SW480 (cell line): Measurements from ENCODE around the gene GDF9.

Experiments
- DNase-seq: peaks from one replicate; pipeline ENCODE4 v3.0.0-alpha.2; 2016; ENCODE audit warnings: low spot score

The GDF9 gene, protein sequence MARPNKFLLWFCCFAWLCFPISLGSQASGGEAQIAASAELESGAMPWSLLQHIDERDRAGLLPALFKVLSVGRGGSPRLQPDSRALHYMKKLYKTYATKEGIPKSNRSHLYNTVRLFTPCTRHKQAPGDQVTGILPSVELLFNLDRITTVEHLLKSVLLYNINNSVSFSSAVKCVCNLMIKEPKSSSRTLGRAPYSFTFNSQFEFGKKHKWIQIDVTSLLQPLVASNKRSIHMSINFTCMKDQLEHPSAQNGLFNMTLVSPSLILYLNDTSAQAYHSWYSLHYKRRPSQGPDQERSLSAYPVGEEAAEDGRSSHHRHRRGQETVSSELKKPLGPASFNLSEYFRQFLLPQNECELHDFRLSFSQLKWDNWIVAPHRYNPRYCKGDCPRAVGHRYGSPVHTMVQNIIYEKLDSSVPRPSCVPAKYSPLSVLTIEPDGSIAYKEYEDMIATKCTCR

DNA sequence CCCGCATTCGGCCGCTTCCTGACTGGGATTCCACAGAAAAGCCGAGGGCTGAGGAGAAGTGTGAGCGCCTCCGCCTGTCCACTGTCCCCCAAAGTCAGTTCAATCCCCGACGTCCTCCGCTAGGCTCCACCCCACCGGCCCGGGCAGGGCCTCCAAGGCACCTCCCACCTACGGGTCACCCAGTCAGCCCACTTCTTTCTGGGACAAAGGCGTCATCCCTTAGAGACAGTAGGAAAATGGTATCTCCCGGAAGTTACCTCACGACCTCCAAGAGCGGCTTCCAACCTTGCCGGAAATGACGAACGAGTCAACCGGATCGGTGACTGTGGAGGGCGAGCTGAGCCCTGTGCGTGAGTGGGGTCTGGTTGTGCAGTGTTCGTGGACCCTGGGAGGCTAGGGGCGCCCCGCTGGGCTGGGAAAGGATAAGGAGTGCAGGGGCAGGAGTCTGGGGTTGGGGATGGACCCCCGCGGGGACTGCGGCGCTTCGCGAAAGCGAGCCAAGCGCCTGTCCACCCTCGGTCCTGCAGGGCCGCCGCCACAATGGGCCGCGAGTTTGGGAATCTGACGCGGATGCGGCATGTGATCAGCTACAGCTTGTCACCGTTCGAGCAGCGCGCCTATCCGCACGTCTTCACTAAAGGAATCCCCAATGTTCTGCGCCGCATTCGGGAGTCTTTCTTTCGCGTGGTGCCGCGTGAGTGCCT is at the start of gene GDF9, which contains the start of gene UQCRQ:
Gene GDF9, minus strand, starts transcription at position 128 of the 704 bp plus-strand sequence. CDS start 1,936 bp downstream, outside the sequence.
Gene UQCRQ, plus strand, starts transcription at position 301 of the 704 bp plus-strand sequence. Its CDS starts 240 bp downstream, at position 541.
- DNase-seq, result peak; percentile 100

DNA sequence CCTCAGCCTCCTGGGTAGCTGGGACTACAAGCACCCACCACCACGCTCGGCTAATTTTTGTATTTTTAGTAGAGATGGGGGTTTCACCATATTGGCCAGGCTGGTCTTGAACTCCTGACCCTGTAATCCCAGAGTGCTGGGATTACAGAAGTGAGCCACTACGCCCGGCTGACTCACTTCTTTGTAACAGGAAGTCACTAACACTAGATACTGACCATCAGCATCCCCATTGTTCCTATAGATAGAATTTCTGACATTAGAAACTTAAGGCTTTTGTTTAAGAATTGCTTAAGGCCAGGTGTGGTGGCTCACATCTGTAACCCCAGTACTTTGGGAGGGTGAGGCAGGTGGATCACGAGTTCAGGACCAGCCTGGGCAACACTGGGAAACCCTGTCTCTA is 49.4 kb upstream of the GDF9 start:
- no peak for DNase-seq

DNA sequence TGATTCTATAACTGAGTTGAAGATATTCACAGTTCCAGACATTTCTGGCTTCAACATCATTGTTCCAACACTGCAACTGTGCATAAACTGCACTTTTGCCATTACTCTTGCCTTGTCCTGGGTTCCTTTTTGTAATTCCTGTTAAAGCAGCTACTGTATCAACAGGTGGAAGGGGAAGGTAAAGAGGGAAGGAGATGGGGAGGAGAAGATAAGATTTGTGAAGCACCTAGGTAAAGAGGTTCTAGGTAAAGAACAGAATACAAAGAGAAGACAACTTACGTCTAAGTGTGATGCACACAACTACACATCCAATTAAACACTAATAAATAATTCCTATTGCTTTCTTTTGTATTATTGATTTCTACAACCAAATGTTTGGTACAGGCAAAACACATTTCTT is 43.4 kb upstream of the GDF9 start:
- DNase-seq, result no peak

DNA sequence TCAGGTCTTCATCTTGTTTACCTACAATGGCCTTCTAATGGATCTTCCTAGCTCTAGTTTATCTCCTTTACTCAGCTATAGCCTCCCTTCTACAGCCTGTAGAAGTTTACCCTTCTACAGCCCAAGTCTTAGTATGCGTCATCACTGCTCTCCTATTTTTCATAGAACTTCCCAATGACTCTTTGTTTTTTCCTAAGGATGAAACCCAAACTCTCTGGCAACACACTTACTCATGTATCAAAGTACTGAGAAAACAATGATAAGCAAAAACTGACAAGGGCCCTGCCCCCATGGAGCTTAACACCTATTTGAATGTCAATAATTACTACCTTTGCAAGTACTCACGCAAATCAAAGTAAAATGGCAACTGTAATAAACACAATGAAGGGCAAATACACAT is 40.9 kb upstream of the GDF9 start:
- no peak for DNase-seq

DNA sequence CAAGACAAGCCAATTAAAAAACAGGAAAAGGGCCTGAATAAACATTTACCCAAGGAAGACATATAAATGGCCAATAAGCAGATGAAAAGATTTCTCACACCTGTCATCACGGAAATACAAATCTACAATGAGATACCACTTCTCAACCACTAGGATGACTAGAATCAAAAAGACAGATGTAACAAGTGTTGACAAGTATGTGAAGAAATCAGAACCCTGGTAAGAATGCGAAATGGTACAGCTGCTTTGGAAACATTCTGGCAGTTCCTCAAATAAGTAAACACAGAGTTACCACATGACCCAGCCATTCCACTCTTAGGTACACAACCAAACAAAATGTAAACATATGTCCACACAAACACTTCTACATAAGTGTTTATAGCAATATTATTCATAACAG is 39.7 kb upstream of the GDF9 start:
- no peak for DNase-seq

DNA sequence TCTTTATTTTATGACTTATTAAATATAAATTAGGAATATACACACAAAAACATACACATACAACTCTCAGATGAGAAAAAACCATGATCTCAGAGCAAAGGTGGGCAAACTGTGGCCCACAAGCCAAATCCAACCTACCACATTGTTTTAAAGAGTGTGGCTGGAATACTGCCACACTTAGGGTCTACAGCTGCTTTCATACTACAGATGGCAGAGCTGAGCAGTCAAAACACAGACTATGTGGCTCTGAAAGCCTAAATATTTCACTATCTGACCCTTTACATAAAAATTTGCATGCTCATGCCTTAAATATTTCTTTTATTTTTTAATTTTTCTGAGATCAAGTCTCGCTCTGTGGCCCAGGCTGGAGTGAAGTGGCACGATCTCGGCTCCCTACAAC is 35.5 kb upstream of the GDF9 start:
- no peak for DNase-seq

DNA sequence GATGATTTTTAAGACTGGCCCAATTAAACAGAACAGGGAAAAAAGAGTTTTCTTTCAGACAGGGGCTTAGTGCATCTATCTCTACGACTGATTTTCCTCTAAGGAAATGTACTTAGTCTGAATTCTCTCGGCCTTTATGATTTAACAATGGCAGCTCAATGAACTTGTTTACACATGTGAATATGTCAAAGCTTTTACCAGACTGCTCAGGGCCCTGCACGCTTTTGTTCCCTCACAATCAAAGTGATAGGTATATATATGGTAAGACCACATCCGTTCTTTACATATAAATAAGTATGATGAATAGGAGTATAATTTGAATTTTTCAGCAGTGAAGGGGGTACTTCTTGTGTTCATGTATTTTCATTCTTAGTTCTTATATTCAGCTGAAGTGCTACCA is 34.8 kb upstream of the GDF9 start:
- DNase-seq, result no peak

DNA sequence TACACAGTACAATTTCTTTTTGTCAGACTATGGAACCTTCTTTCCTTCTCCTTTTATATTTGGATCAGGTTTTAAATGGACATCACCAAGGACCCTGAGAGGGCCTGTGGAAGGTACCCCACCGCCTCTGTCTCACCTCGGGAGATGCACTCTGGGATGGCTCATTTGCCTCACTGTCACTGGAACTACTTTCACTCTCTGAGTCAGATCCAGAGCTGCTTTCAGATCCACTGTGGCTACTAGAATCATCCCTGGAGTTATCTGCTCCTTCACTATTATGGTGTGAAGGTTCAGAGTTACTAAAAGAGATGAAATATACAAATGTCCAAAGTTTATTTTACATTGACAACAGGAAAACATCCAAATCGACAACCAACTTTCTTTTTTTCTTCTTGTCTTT is 31.8 kb upstream of the GDF9 start:
- no peak for DNase-seq

DNA sequence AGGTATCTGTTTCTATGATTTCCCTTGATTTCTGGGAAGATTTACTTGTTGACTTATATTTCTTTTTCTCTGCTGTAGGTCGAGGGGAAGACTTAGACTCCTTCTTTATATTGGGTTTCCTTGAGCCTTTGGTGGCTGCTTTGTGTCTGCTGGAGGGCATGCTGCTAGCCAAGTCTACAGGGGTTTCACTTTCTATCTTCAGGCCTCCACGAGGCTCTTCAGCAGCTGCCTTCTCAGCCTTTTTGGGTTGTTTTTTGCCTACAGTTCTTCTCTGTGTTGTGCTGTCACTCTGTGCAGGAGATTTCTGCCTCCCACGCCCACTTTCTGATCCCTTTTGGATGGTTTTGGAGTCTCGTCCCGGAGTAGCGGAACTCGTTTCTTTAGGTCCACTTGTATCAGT is 30.4 kb upstream of the GDF9 start:
- DNase-seq, result no peak

DNA sequence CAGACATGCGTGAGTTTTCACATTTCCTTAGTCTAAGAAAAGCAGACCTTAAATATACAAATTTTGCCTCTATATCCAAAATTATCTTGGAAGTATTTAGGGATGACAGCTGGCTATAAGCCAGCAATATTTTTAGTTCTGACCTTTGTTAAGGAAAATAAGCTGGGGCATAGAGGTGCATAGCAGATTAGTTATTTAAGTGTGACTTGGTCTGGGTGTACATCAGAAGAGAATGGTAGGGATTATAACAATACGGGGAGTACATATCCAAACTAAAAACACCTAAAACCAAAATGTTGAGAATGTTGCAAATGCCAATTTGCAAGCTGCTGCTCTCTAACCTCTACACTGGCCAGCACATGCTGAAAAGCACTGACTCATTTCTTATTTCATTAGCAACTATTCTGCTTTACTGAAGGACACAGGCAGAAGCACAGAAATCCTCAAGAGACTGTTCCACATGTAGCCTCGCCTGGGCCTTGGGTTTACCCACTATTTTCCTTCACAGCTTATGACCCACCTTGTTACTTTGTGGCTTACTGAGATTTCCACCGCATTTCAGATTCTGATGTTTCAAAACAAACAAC is 29.5 kb upstream of the GDF9 start:
- DNase-seq, result no peak

DNA sequence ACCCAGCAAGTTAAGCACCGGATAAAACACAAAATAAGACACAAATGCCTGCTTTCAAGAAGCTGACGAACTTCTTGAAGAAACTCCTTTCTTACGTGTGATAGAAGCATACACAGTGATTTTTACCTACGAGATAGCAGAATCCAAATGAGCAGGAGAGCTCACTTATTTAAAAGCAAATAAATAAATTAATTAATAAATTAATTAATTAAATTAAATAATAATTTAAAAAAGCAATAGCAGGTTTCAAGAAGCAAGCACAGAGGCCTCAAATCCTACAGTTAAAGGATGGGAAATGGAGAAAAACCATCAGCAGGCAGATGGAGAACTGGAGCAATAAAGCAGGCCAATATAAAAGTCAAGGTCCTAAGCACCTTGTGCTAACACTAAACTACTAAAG is 24.5 kb upstream of the GDF9 start:
- DNase-seq, result no peak

DNA sequence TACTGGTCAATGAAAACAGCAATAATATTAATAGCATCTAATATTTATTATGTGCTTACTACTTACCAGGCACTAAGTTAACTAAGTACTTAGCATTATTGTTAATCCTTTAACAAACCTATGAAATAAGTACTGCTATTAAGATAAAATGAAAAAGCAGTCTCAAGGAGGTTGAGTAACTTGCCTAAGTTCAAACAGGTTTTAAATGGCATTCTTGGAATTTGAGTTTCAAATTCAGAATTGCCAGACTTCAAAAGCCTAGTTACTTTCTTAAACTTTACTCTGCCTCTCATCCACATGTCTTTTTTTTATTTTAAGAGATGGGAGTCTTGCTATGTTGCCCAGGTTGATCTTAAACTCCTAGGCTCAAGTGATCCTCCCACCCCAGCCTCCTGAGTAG is 23.2 kb upstream of the GDF9 start:
- DNase-seq, result no peak

DNA sequence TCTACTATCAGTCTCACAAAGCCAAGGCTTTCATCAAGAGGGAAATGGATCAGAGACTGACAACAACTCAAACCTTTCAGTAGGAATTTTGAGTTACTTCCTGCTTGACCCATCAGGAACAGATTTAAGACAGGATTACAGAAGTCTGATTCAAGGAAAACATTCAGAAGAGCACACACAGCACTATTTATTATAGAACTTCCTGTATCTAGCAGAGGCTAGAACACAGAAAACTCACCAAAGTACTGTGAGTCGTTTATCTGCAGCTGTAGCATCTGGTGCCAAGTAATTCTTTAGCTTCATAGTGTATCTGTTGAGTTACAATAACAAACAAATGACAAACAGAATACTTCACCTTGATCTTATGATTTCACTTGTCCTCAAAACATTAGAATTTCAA is 21.0 kb upstream of the GDF9 start:
- no peak for DNase-seq

DNA sequence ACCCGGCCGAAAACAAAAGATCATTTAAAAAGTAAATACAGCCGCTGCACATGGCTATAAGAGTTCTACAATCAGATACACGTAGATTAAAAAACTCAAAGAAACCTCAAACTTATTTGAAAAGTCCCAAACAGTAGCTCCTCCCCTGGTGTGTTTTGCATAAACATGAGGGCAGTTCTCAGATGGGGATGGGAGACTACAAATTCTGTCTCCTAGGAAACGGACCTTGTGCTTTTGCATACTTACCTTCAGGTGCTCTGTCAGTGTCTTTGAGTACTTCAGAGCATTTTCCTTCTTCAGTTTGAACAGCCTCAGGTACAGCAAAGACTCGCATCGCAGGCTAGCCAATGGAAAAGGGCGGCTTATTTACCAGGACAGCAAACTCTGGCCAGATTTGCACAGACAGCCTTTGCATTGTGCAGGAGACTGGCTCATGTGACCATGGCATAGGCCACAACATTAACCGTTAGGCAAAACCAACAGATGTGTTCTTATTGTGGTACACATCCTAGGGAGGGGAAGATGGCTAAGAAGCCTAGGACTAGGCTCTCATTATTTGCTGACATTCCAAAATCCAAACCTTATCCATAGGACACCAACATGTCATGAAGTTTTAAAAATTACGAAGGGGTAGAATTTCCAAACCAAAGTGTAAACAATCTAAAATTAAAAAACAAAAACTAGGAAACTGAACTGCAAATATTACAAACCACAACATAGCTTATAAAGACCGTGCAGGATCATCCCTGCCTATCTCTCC is 20.0 kb upstream of the GDF9 start:
- no peak for DNase-seq

DNA sequence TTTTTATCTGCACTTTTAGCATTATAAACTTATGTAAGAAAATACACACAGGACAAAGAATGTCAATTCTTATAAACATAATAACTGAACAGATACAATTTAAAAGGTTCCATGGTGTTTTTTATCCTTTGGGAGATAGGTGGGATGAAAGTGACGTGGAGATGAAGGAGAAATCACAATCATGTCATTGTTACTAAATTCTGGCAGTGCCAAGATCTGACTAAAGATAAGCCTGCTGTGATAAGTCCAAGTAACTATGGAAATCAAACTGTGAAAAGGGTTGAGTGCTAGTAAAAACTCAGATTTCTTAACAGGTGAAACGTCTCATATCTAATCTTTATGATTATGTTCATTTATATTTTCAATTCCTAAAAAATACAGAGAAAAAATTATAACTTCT is 18.3 kb upstream of the GDF9 start:
- no peak for DNase-seq

DNA sequence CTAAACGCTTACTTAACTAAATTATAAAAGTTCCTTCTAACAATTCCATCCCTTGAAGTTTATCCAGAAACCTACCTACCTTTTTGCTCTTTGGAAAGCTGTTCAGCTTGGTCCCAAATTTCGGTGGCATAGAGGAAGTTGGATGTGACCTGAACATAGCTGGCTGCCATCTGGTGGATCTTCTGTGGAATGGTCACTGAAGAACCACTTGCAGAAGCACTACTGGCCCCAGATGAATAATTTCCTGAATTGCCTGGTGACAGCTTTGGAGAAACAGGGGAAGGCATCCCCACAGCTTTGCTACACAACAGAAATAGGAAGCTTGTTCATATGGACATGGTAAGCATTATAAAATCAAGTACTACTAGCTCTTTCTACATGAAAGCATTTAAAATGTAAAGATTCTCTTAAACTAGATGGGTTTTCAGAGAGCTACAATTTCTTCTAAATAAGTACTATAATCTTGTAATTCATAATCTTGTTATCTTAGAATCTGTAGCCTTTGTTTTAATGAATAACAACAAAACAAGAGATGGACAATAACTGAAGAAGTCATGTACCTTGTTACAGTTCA is 17.1 kb upstream of the GDF9 start:
- peak; percentile 86 for DNase-seq

DNA sequence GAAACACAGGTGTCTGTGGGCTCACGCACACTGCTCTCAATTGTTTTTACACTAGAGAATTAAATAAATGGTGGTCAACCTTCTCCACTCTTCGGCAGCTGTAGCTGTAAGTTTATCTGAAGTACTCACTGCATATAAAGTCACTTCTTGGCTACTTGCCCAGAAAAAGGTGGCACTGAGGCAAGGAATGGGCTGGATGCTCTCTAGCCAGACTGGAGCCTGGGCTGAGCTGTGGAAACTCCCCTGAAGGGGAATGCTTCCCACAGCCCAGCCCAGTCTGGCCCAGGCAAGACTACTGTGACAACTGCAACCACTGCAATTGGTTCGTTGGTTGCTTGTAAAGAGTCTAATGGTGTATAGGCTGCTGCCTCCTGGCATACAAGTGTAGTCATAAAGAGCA is 11.7 kb upstream of the GDF9 start:
- DNase-seq, result no peak

DNA sequence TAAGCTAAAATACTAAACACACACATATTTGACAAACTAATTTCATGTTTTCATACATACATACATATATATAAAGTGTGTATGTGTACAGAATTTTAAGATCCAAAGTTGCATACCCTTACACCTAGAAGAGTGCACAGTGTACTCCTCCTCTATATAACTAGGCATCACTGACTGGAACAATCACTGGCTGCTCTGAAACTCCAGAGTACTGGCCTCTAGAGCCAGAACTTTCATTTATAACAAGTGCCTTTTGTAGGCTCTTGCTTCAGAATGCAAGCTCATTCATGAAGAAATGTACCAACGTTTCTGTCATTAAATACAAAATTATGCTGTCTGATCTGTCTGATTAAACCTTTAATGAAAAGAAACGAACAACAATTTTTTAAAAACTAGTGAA is 11.2 kb upstream of the GDF9 start:
- DNase-seq, result no peak

DNA sequence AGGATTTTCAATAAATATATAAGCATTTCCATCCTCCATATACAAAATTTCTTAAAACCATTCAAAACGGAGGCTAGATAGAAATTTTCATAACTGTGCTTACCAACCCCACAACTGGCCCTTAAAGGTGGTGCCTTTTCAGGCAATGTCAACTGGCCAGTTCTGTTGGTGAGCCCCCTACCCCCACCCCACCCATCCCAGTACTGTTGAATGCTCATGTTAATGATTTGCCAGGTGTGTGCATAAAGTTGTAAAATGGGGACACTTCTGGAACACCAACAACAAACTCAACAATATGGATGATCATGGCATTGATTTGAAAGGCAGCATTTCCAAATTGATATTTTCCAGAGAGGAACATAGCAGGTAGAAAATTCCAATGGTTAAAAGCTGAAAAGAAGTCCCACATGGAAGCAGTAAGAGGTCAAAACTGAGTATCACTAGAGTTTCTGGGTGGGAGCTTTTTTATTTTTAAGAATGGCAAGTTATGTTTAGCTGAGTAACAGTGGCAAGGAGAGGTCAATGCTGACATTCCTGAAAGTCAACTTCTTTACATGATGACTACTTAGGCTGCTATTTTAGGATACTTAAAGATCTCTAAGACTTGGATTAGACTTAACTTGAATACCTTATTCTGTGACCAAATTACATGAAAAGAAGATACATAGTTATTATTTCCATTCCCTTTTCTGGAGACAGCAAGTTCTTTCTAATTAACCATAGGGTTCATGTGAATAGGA is 9.9 kb upstream of the GDF9 start:
- DNase-seq, result no peak

DNA sequence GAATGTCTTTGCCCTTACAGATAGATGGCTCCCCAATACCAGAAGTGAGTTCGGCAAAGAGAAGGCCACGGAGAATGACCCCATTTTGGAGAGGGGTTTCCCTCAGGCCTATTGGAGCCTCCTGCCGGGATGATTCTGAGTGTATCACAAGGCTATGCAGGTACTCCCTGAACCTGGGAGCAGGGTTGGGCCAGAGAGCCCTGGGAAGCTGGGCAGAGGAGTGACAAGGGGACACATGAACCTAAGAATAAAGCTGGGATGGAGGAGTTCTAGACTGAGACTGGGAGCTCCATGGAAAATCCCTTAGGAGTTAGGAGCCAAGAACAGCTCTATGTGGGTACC is 7.6 kb upstream of the GDF9 start:
- no peak for DNase-seq
